Nephron (organoid): ENCODE measurements around the gene SERPINB5.

Experiments used
- H3K27ac Mint-ChIP-seq, 3 experiments: 2 replicates each; pipeline ENCODE4 v1.8.0; 2020; ENCODE audit warnings: mixed read lengths in 3 of 3, mild to moderate bottlenecking in 2 of 3, moderate library complexity in 1 of 3
- H3K27me3 Mint-ChIP-seq: 2 replicates; pipeline ENCODE4 v1.8.0; 2021; ENCODE audit warnings: low read depth, mild to moderate bottlenecking, moderate library complexity, mixed read lengths
- H3K36me3 Mint-ChIP-seq: 2 replicates; pipeline ENCODE4 v1.8.0; 2020; ENCODE audit warnings: low read depth, mixed read lengths
- H3K4me1 Mint-ChIP-seq: 2 replicates; pipeline ENCODE4 v1.8.0; 2020; ENCODE audit warnings: mixed read lengths
- H3K4me3 Mint-ChIP-seq, 3 experiments: 2 replicates each; pipeline ENCODE4 v1.8.0; 2020; ENCODE audit warnings: mild to moderate bottlenecking in 3 of 3, mixed read lengths in 3 of 3, moderate library complexity in 2 of 3
- H3K9me3 Mint-ChIP-seq: 2 replicates; pipeline ENCODE4 v1.8.0; 2020; ENCODE audit warnings: mixed read lengths
- TF ChIP-seq, protein P1 (sequence below), 3 experiments: fragments of 200-600 bp; sonication (generic); IDR thresholded peaks; one replicate each; pipeline ENCODE4 v1.5.0; 2021; ENCODE audit warnings: antibody characterized with exemption in 3 of 3; ENCODE audit not compliant: unreplicated experiment in 3 of 3

Gene SERPINB5

DNA sequence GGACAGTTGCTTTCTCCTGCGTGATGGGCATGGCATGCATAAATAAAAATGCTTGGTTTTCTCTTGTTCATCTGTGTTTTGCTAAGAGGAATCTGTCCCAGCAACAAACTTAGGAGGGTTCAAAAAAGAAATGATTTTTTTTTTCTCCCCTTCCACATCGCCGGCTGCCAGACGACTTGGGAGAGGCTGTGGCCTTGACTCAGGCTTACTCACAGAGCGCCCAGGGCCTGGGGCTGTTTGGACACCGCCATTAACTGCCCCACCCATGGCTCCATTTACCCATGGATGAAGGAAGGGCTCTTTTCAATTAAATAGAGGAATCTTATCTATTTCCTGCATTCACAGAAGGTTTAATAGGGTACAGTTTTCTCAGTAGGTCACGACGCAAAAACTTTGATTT is 22.3 kb upstream of the SERPINB5 start:
- TF ChIP-seq, protein P1, sequence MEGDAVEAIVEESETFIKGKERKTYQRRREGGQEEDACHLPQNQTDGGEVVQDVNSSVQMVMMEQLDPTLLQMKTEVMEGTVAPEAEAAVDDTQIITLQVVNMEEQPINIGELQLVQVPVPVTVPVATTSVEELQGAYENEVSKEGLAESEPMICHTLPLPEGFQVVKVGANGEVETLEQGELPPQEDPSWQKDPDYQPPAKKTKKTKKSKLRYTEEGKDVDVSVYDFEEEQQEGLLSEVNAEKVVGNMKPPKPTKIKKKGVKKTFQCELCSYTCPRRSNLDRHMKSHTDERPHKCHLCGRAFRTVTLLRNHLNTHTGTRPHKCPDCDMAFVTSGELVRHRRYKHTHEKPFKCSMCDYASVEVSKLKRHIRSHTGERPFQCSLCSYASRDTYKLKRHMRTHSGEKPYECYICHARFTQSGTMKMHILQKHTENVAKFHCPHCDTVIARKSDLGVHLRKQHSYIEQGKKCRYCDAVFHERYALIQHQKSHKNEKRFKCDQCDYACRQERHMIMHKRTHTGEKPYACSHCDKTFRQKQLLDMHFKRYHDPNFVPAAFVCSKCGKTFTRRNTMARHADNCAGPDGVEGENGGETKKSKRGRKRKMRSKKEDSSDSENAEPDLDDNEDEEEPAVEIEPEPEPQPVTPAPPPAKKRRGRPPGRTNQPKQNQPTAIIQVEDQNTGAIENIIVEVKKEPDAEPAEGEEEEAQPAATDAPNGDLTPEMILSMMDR (IDR thresholded peaks at IDR 0.05; ENCODE audit: unreplicated experiment in 3 of 3), result no peak
- H3K27me3 Mint-ChIP-seq, result no peaks in the 10 kb centered on the region
- H3K36me3 Mint-ChIP-seq, result no peaks in the 10 kb centered on the region
- no peak overlapping the region for H3K4me3 Mint-ChIP-seq
- H3K9me3 Mint-ChIP-seq, result no peaks in the 10 kb centered on the region
- no peak overlapping the region for H3K27ac Mint-ChIP-seq
- H3K4me1 Mint-ChIP-seq, result peaks cover 16% of the 10 kb centered on the region

DNA sequence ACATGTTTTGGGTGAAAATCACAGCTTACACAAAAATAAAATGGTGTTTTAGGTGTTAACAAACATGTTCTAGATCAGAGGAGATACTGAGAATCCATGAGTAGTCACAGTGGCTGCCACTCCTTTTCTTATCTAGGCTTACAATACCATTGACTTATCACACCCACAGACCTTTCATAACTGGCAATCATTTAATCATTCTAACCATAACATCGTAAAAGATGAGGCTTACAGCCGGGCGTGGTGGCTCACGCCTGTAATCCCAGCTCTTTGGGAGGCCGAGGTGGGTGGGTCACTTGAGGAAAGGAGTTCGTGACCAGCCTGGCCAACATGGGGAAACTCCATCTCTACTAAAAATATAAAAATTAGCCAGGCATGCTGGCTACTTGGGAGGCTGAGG is 18.8 kb upstream of the SERPINB5 start:
- Mint-ChIP-seq H3K36me3 (no peaks in the 10 kb centered on the region), H3K9me3 (no peaks in the 10 kb centered on the region)
- TF ChIP-seq, protein P1 (IDR thresholded peaks at IDR 0.05; ENCODE audit: unreplicated experiment in 3 of 3), result no peak

DNA sequence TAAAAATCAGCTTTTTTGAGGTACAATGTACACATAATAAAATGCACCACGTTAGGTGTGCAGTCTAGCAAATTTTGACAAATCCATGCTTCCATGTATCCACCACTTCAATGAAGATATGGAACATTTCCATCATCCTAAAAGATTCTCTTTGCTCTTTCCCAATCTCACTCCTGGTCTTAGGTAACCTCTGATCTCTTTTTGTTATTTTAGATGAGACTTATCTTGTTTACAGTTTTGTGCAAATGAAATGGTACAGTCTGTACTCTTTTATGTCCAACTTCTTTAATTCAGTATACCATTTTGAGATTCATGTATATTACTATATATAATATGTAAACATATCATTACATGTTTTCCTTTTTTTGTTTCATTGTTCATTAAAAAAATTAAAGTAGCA is 16.3 kb upstream of the SERPINB5 start:
- TF ChIP-seq, protein P1 (IDR thresholded peaks at IDR 0.05; ENCODE audit: unreplicated experiment in 3 of 3), result no peak
- no peak overlapping the region for H3K4me3 Mint-ChIP-seq
- no peaks in the 10 kb centered on the region for H3K9me3 Mint-ChIP-seq

More for the DNA sequence above, 18.8 kb upstream of the SERPINB5 start:
- Mint-ChIP-seq H3K4me3 (no peak overlapping the region), H3K27me3 (no peaks in the 10 kb centered on the region), H3K27ac (no peak overlapping the region), H3K4me1 (peaks cover 4% of the 10 kb centered on the region)

DNA sequence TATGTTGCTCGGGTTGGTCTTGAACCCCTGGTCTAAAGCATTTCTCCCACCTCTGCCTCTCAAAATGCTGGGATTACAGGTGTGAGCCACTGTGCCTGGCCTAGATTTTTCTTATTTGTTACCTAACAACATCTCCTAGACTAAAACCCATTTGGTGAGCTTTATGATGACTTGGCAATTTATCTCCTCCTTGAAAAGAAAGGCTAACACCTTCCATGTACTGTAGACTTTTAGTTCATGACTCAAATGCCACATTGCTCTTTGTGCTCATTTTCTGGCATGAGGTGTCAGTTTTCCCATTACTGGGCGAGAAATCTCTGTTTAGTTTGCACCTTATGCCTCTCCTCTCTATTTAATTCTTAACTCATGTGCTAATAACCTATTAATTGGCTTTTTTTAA is 12.3 kb upstream of the SERPINB5 start:
- no peak overlapping the region for H3K27ac Mint-ChIP-seq
- no peaks in the 10 kb centered on the region for H3K9me3 Mint-ChIP-seq
- H3K27me3 Mint-ChIP-seq, result no peaks in the 10 kb centered on the region
- TF ChIP-seq, protein P1 (IDR thresholded peaks at IDR 0.05; ENCODE audit: unreplicated experiment in 3 of 3), result no peak
- no peaks in the 10 kb centered on the region for H3K4me1 Mint-ChIP-seq
- H3K4me3 Mint-ChIP-seq, result no peak overlapping the region
- no peaks in the 10 kb centered on the region for H3K36me3 Mint-ChIP-seq

More for the DNA sequence above, 16.3 kb upstream of the SERPINB5 start:
- no peak overlapping the region for H3K27ac Mint-ChIP-seq
- no peaks in the 10 kb centered on the region for H3K36me3 Mint-ChIP-seq
- no peaks in the 10 kb centered on the region for H3K4me1 Mint-ChIP-seq
- no peaks in the 10 kb centered on the region for H3K27me3 Mint-ChIP-seq

DNA sequence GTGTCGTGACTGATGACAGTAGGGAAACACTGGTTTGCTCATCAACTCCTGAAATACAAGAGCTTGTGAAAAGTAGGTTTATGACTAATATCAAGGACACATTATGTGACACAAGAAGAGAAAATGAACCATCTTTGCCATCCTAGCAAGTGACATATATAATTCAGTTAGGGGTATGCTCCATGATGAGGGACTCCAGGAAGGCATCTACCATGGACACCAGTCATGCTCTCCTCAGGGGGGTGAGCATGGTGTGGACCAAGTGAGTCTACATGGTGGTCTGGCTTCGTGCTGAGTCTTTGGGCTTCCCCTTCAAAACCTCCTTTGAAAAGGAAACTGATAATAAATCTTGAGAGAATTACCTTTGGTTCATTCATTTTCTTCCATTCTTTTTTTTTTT is 11.7 kb upstream of the SERPINB5 start:
- Mint-ChIP-seq H3K4me1 (no peaks in the 10 kb centered on the region), H3K9me3 (no peaks in the 10 kb centered on the region), H3K27ac (no peak overlapping the region), H3K27me3 (no peaks in the 10 kb centered on the region), H3K36me3 (no peaks in the 10 kb centered on the region), H3K4me3 (no peak overlapping the region)
- TF ChIP-seq, protein P1 (IDR thresholded peaks at IDR 0.05; ENCODE audit: unreplicated experiment in 3 of 3), result no peak

DNA sequence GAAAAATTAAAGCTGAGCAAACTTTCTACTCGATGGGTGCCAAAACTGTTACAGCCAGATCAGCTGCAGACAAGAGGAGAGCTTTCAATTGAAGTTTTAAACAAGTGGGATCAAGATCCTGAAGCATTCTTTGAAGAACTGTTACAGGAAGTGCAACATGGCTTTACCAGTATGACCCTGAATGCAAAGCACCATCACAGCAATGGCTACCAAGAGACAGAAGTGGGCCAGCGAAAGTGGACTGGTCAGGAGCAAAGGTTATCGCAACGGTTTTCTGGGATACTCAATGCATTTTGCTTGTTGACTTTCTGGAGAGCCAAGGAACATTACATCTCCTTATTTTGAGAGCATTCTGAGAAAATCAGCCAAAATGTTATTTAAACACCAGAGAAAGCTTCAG is 9.1 kb upstream of the SERPINB5 start:
- H3K36me3 Mint-ChIP-seq, result no peaks in the 10 kb centered on the region
- TF ChIP-seq, protein P1 (IDR thresholded peaks at IDR 0.05; ENCODE audit: unreplicated experiment in 3 of 3), result no peak
- H3K4me3 Mint-ChIP-seq, result no peak overlapping the region
- no peaks in the 10 kb centered on the region for H3K9me3 Mint-ChIP-seq
- H3K4me1 Mint-ChIP-seq, result no peaks in the 10 kb centered on the region
- no peak overlapping the region for H3K27ac Mint-ChIP-seq
- H3K27me3 Mint-ChIP-seq, result no peaks in the 10 kb centered on the region
